RWPE2 (cell line): ENCODE results near the gene INHBE.

ENCODE experiments used
- ATAC-seq: fragments of 200-7000 bp; cut with Tn5 transposase; 3 replicates; pipeline ENCODE4 v1.9.1; 2021; ENCODE audit warnings: low read depth
- DNase-seq: peaks from one replicate; pipeline ENCODE4 v3.0.0-alpha.2; 2020; ENCODE audit warnings: low spot score
- H3K27ac ChIP-seq: fragments of 450-650 bp; 2 replicates; pipeline ENCODE4 v1.5.1; 2017; ENCODE audit warnings: mild to moderate bottlenecking; ENCODE audit not compliant: poor library complexity, severe bottlenecking
- H3K27me3 ChIP-seq: fragments of 250-450 bp; sonication (Bioruptor Pico); 2 replicates; pipeline ENCODE4 v1.5.1; 2021; ENCODE audit warnings: mild to moderate bottlenecking, moderate library complexity; ENCODE audit not compliant: insufficient read depth, poor library complexity, severe bottlenecking
- H3K36me3 ChIP-seq: fragments of 250-450 bp; sonication (Bioruptor Pico); 2 replicates; pipeline ENCODE4 v1.5.1; 2020; ENCODE audit warnings: low read depth, mild to moderate bottlenecking, moderate library complexity
- H3K4me1 ChIP-seq: fragments of 250-450 bp; sonication (Bioruptor Pico); 2 replicates; pipeline ENCODE4 v1.5.1; 2021; ENCODE audit warnings: mild to moderate bottlenecking, moderate library complexity; ENCODE audit not compliant: insufficient read depth, poor library complexity, severe bottlenecking
- H3K4me3 ChIP-seq: fragments of 250-450 bp; sonication (Bioruptor Pico); 2 replicates; pipeline ENCODE4 v1.5.1; 2021; ENCODE audit warnings: mild to moderate bottlenecking, moderate library complexity; ENCODE audit not compliant: severe bottlenecking
- H3K9me3 ChIP-seq: fragments of 250-450 bp; sonication (Bioruptor Pico); 2 replicates; pipeline ENCODE4 v1.5.1; 2021; ENCODE audit warnings: mild to moderate bottlenecking, moderate library complexity; ENCODE audit not compliant: severe bottlenecking
- CTCF ChIP-seq: fragments of 450-650 bp; IDR thresholded peaks from one replicate; pipeline ENCODE4 v1.5.1; 2017; ENCODE audit warnings: mild to moderate bottlenecking, moderate library complexity; ENCODE audit not compliant: poor library complexity, severe bottlenecking

Gene INHBE

DNA sequence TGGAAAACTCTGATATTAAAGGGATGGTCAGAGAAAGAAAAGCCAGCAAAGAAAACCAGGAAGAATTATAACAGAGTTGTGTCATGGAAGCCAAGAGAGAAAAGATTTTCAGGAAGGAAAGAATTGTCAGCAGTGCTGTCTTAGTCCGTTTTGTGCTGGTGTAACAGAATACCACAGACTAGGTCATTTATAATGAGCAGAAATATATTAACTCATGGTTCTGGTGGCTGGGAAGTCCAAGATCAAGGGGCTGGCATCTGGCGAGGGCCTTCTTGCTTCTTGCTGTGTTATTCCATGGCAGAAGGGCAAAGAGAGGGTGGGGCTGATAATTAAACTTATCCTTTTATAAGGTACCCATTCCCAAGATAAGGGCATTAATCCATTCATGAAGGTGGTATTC, 6.4 kb upstream of the INHBE start:
- no peaks in the 10 kb centered on the region for H3K27me3 ChIP-seq
- DNase-seq (no peak), ATAC-seq (no peak)
- H3K9me3 ChIP-seq: no peaks in the 10 kb centered on the region
- TF ChIP-seq CTCF: no peak
- H3K27ac ChIP-seq: no peak overlapping the region
- no peaks in the 10 kb centered on the region for H3K4me1 ChIP-seq
- H3K36me3 ChIP-seq: no peaks in the 10 kb centered on the region
- H3K4me3 ChIP-seq: no peak overlapping the region

DNA sequence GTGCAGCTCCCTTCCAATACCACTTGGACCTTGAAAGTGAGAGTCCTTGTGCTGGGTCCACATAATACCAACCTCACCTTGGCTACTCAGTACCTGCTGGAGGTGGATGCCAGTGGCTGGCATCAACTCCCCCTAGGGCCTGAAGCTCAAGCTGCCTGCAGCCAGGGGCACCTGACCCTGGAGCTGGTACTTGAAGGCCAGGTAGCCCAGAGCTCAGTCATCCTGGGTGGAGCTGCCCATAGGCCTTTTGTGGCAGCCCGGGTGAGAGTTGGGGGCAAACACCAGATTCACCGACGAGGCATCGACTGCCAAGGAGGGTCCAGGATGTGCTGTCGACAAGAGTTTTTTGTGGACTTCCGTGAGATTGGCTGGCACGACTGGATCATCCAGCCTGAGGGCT, 5.7 kb upstream of the INHBE start:
- Histone ChIP-seq H3K4me3 (no peak overlapping the region), H3K27ac (no peak overlapping the region), H3K36me3 (no peaks in the 10 kb centered on the region), H3K4me1 (peaks cover under 1% of the 10 kb centered on the region), H3K27me3 (no peaks in the 10 kb centered on the region), H3K9me3 (no peaks in the 10 kb centered on the region)
- TF ChIP-seq CTCF: no peak
- DNase-seq: no peak
- no peak for ATAC-seq

DNA sequence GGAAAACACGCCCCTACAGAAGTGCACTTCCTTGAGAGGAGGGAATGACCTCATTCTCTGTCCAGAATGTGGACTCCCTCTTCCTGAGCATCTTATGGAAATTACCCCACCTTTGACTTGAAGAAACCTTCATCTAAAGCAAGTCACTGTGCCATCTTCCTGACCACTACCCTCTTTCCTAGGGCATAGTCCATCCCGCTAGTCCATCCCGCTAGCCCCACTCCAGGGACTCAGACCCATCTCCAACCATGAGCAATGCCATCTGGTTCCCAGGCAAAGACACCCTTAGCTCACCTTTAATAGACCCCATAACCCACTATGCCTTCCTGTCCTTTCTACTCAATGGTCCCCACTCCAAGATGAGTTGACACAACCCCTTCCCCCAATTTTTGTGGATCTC, 5.0 kb upstream of the INHBE start:
- no peaks in the 10 kb centered on the region for H3K36me3 ChIP-seq
- H3K4me1 ChIP-seq: peaks cover 5% of the 10 kb centered on the region
- no peak overlapping the region for H3K27ac ChIP-seq
- no peak for ATAC-seq
- no peak overlapping the region for H3K4me3 ChIP-seq
- H3K9me3 ChIP-seq: no peaks in the 10 kb centered on the region
- H3K27me3 ChIP-seq: no peaks in the 10 kb centered on the region
- no peak for DNase-seq
- no peak for TF ChIP-seq CTCF

DNA sequence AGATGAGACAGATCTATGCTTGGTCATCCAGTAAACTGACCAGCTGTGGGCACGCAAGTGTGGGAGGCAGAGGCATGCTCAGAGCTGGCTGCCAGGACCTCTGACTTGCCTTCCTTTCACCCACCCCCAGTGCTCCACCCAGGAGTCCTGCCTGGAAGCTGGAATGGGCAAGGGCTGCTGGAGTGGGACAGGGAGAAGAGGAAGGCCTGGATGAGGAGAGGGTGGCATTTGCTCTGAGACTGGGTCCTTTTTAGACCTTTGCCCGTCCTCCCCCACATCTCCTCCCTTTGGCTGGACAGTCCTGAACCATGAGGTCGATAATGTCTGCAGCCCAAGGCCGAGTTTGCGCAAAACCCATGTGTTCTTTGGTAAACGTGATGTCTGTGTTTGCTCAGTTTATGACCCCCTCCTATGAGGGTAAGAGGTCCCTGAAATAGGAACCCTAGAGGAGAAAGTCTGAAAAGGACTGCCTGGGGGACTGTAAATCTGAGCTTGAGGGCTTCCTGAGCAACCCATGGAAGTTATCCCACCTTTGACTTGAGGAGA, 3.8 kb upstream of the INHBE start:
- no peak for TF ChIP-seq CTCF
- no peak for ATAC-seq
- no peak overlapping the region for H3K27ac ChIP-seq

DNA sequence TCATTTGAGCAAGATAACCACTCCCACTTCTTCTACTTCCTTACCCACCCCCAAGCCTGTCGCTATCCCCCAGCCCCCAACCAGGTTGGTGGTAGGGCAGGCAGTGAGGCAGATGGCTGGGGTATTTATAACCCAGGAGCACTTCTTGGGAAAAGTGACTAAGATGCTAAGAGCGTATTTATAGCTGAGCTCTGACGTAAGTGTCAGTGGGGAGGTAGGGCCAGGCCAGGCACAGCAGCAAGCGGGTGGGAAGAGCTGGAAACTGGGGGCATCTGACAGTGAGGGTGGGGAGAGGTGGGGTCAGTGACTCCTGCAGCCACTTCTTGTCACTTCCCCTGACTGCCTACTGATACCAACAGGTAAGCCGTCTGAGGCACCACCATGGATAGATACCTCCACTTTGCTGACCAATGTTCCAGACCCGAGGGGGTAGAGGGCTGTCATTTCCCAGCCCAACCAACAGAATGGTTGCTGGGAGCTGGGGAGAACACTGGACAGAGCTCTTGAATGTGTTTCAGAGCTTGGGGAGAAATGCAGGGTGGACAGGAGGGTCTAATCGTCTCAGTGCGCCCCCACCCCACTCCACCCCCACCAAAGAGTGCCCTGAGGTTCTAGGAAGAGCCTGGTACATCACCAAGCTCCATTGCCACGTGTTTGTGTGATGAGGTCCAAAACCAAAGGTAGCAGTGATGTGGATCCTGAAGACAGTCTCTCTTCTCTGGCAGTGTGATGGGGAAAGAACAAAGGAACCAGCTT, 2.7 kb upstream of the INHBE start:
- Histone ChIP-seq H3K27ac (no peak overlapping the region), H3K27me3 (no peaks in the 10 kb centered on the region), H3K36me3 (no peaks in the 10 kb centered on the region), H3K9me3 (no peaks in the 10 kb centered on the region), H3K4me1 (peaks cover 14% of the 10 kb centered on the region), H3K4me3 (no peak overlapping the region)
- no peak for DNase-seq
- TF ChIP-seq CTCF: no peak
- ATAC-seq: peak; percentile 8; the same call in 1 of the 3 replicates

More for the DNA sequence above, 3.8 kb upstream of the INHBE start:
- no peak for DNase-seq
- H3K9me3 ChIP-seq: no peaks in the 10 kb centered on the region
- H3K27me3 ChIP-seq: no peaks in the 10 kb centered on the region
- peaks cover 5% of the 10 kb centered on the region for H3K4me1 ChIP-seq
- no peak overlapping the region for H3K4me3 ChIP-seq
- H3K36me3 ChIP-seq: no peaks in the 10 kb centered on the region
